Cardiac septum (tissue), 1 donor: ENCODE data around the gene A4GALT. TPM values are rescaled to one million over a fixed set of nuclear protein-coding genes. Genes with fewer than 3 reads are reported as not detected.
"Not testable (repeated sequence)": the region's sequence is repeated elsewhere in the genome, so short reads cannot be mapped to it uniquely, and the experiment has no call there.

Experiments used
- DNase-seq: peaks from one replicate; pipeline ENCODE4 v3.0.0-alpha.2; 2020; ENCODE audit warnings: low spot score
- intact Hi-C: fragments of 100-400 bp; cut with DNase I; formaldehyde crosslinking; loops from one replicate; pipeline ENCODE4 v1.14.0; 2022
- total RNA-seq: library from RNA; stranded (reverse); fragmentation: NEBNext Ultra II Directional; extraction: Animal tissue kit (Norgen Biotek cat#: 25700); gene quantifications from one replicate; pipeline ENCODE4 v1.2.1, GENCODE V29; 2021
- donor health status: DM: no; HTN: no; CAD: no.

The A4GALT gene
- total RNA-seq, 1 donor from 2014 or later = 97.7 TPM

- intact Hi-C loops = no loop called here
Observed at GRCh38 chr22:42745118-42745517, 24.4 kb upstream of the A4GALT start.

GRCh38 chr22:42743501-42743991, 22.9 kb upstream of the A4GALT start:
- peak; percentile 93 for DNase-seq
- intact Hi-C loops = loop anchor here (2.0 kb wide), 1 partner anchor 81 kb away; no protein-coding TSS in a partner anchor

More at GRCh38 chr22:42745118-42745517, 24.4 kb upstream of the A4GALT start:
- DNase-seq = no peak

DNA sequence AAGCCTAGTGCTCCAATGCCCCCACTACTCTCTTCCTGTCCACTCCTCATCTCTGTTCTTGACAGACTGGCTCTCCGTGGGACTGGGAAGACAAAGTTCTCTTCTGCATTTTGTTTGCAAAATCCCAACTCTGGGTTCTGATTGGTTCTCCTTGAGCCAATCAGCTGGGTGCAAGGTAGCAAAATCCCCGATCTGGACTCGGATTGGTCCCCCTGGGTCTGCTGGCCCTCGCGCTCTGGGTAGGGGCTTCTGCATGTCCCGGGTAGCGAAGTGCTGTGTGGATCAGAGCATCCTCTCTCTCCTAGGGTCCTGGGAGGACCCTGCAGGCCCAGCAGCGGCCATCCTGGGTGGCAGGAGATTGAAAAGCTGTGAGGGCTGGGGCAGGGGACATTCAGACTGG, 22.3 kb upstream of the A4GALT start:
- DNase-seq = no peak
- intact Hi-C loops = loop anchor here (2.0 kb wide), 1 partner anchor 80 kb away; no protein-coding TSS in a partner anchor

DNA sequence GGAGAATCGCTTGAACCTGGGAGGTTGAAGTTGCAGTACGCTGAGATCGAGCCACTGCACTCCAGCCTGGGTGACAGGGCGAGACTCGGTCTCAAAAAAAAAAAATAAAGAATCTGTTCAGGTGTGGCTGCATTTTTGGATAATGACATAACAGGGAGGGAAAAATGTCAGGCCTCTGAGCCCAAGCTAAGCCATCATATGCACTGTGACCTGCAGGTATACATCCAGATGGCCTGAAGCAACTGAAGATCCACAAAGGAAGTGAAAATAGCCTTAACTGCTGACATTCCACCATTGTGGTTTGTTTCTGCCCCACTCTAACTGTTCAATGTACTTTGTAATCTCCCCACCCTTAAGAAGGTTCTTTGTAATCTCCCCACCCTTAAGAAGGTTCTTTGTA, 19.6 kb upstream of the A4GALT start:
- DNase-seq, intact Hi-C loops: not testable (repeated sequence)

DNA sequence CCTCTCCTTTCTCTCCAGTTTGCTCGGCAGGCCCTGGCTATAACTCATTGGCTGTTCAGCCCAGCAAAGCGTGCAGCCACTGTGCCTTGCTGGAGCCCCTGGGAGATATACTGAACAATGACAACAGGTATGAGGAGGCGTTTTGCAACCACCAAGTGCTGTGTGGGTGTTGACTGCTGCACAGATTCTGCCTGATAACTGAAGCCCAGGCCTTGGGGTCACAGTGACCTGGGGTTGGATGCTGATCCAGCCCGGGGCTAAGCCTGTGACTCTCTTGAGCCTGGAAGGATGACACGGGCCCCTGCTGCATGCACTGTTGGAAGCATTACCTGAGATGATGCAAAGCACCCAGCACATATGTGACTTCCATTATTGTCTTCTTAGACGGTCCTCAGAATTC, 13.7 kb upstream of the A4GALT start:
- intact Hi-C loops = no loop called here
- DNase-seq = no peak

- DNase-seq, intact Hi-C loops: not testable (repeated sequence)
Observed at GRCh38 chr22:42733394-42733793, 12.7 kb upstream of the A4GALT start.

- no peak for DNase-seq
- intact Hi-C loops = no loop called here
Observed at GRCh38 chr22:42732081-42732480, 11.4 kb upstream of the A4GALT start.

DNA sequence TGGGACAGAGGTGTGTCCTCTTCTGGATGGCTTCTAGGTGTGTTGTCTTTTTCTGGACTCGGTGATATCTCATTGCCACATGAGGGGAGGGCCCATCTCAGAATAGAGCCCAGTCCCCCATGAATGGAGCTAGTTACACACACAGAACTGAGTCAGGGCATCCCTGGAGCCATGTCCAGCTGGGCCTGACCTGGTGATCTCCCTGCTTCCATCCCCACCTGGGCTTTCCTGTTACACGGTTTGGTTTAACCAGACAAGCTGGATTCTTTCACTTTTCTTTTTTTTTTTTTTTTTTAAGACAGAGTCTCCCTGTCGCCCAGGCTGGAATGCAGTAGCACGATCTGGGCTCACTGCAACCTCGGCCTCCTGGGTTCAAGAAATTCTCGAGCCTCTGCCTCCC, 6.1 kb upstream of the A4GALT start:
- intact Hi-C loops = no loop called here
- DNase-seq = no peak

- no peak for DNase-seq
- intact Hi-C loops = no loop called here
Observed at GRCh38 chr22:42725606-42726355, 5.1 kb upstream of the A4GALT start.

DNA sequence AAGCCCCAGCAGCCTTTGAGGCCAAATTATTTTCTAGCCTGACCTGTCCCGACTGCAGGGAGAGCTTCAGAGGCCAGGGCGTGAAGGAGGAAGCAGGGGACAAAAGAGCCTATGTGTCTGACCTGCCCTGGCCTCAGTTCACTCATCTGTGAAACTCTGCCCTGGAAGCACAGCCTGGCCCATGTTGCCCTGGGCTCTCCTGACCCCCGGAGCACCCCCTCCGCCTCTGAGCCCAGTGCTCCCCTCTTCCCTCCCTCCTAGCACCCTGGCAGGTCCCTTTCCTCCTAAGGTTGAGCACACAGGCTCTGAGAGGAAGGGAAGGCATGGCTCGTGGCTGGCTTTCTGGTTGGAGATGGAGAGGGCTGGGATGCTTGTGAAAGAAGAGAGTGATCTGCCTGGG, 3.4 kb upstream of the A4GALT start:
- intact Hi-C loops = loop anchor here (5.0 kb wide), 1 partner anchor 48 kb away; no protein-coding TSS in a partner anchor
- no peak for DNase-seq

GRCh38 chr22:42721045-42721434, 370 bp upstream of the A4GALT start:
- no peak for DNase-seq
- intact Hi-C loops = loop anchor here (5.0 kb wide), 1 partner anchor 51 kb away; no protein-coding TSS in a partner anchor

DNA sequence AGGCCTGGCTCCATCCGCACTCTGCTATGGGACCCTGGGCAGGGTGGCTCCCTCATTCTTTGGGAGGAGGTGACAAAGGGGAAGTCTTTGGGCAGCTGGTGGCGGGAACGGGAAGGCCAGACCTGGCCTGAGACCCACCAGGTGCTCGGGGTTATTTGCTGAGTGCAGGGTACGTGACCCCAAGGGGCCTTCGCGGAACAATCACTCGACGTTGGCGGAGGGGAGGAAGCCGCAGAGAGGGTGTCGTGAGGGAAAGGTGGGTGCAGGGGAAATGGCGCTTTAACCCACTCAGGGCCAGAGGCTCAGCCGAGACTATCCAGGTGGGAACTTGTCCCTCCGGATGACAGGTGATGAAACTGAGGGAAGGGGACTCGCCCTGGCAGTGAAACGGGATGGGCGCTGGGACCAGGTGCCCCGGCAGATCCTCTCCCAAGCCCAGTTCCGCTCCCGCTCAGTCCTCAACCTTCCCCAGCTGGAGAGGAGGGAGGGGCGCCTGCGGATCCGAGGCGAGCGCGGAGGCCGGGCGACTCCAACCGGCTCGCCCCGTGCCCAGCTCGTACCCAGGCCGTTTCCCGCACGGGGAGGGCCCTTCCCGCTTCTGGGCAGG, 911 bp downstream of the A4GALT start:
- DNase-seq = no peak
- intact Hi-C loops = loop anchor here (5.0 kb wide), 1 partner anchor 53 kb away; no protein-coding TSS in a partner anchor

GRCh38 chr22:42719133-42719532, 1.5 kb downstream of the A4GALT start:
- DNase-seq = no peak

DNA sequence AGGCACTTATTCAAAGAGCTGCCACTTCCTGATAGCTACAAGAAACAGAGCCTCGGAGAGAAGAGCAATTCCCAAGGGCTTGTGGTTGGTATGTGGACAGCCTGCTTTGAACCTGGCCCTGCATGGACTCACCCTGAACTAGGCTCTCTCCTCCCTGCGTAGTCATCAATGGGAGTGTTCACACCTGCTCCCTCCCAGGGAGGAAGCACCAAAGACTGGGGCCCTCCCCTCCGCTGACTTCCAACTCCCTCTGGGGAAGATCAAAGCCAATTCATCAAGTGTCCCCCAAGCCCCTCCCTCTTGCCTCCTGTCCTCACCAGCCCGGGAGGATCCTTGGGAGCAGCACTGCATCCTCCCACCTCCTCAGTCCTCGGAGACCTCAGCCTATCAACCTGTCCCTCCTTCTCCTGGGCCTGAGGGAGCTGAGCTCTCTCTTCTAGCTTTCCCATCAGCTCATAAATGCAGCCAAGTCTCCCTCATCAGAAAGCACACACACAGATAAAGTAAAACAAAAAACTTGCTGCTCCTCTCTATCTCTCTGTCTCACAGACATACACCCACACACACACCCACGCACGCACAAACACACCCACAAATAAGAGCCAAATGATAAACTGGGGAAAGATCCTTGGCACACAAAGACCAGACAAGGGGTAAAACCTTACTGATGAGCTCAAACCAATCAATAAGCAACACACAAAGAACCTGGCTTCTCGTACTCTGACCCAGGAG, 3.3 kb downstream of the A4GALT start:
- intact Hi-C loops = loop anchor here (2.0 kb wide), 1 partner anchor 29 kb away; no protein-coding TSS in a partner anchor
- no peak for DNase-seq

More at GRCh38 chr22:42719133-42719532, 1.5 kb downstream of the A4GALT start:
- intact Hi-C loops = no loop called here

DNA sequence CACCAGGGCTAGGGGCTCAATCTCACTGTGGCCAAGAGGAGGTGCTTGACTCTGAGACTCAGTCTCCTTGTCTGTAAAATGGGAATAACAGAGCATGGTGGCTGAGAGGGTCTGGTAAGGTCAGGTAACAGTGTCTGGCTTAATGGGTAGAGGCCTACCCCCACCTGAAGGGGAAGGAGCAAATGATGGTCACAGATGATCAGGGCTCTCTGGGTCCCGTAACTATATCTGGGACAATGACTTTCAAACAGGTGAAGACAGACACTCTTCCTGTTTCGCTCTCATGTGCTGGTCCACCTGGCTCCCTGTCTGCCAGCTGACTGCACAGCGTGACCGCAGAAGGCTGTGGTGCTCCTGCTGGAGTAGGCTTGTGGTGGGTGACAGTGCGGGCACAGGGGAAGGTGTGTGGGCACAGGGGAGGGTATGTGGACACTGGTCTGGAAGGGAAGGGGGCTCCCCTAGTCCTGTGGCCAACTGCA, 4.0 kb downstream of the A4GALT start:
- no peak for DNase-seq
- intact Hi-C loops = loop anchor here (2.0 kb wide), 1 partner anchor 28 kb away; no protein-coding TSS in a partner anchor

GRCh38 chr22:42716221-42716620, 4.4 kb downstream of the A4GALT start:
- intact Hi-C loops = loop anchor here (2.0 kb wide), 1 partner anchor 27 kb away; no protein-coding TSS in a partner anchor
- no peak for DNase-seq

- intact Hi-C loops = no loop called here
- no peak for DNase-seq
Observed at GRCh38 chr22:42714768-42715390, 5.8 kb downstream of the A4GALT start.

DNA sequence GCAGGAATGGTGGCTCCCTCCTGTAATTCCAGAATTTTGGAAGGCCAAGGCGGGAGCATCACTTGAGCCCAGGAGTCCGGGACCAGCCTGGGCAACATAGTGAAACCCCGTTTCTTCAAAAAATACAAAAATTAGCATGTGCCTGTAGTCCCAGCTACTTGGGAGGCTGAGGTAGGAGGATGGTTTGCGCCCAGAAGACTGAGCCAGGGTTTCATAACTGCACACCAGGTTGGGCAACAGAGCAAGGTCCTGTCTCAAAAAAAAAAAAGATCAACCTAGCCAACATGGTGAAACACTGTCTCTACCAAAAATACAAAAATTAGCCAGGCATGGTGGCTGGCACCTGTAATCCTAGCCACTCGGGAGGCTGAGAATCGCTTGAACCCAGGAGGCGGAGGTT, 6.4 kb downstream of the A4GALT start:
- intact Hi-C loops = no loop called here
- no peak for DNase-seq
